IPS DF 6.9 (cell line): Measurements from ENCODE around the gene ALOXE3.
"Not testable (repeated sequence)": the region's sequence is repeated elsewhere in the genome, so short reads cannot be mapped to it uniquely, and the experiment has no call there.

ENCODE experiments used
- DNase-seq: peaks from one replicate; pipeline ENCODE4 v3.0.0-alpha.2; 2013; ENCODE audit warnings: low read depth, low spot score
- H3K27ac ChIP-seq: one replicate; pipeline ENCODE4 v1.5.1; 2013; ENCODE audit warnings: low read length, control low read depth
- H3K27me3 ChIP-seq: 2 replicates; pipeline ENCODE4 v1.6.1; 2013; ENCODE audit warnings: mild to moderate bottlenecking, low read length; ENCODE audit not compliant: control insufficient read depth, insufficient read depth
- H3K36me3 ChIP-seq: 2 replicates; pipeline ENCODE4 v1.6.1; 2013; ENCODE audit warnings: low read length; ENCODE audit not compliant: control insufficient read depth, insufficient read depth
- H3K4me1 ChIP-seq: 2 replicates; pipeline ENCODE4 v1.6.1; 2013; ENCODE audit warnings: low read length; ENCODE audit not compliant: control insufficient read depth, insufficient read depth
- H3K4me3 ChIP-seq: 2 replicates; pipeline ENCODE4 v1.5.1; 2013; ENCODE audit warnings: mild to moderate bottlenecking, low read length
- H3K9me3 ChIP-seq: 2 replicates; pipeline ENCODE4 v1.6.1; 2013; ENCODE audit warnings: low read length, inconsistent platforms; ENCODE audit not compliant: control insufficient read depth, insufficient read depth
- WGBS: extraction: QIAGEN DNeasy Blood & Tissue Kit; methylation state at CpG from one replicate; pipeline ENCODE4 v1.1.7; 2013; ENCODE audit warnings: mixed read lengths, missing lambda C conversion rate; ENCODE audit not compliant: insufficient read length, insufficient coverage; 5-methylcytosine and 5-hydroxymethylcytosine counted together

Gene ALOXE3

DNA sequence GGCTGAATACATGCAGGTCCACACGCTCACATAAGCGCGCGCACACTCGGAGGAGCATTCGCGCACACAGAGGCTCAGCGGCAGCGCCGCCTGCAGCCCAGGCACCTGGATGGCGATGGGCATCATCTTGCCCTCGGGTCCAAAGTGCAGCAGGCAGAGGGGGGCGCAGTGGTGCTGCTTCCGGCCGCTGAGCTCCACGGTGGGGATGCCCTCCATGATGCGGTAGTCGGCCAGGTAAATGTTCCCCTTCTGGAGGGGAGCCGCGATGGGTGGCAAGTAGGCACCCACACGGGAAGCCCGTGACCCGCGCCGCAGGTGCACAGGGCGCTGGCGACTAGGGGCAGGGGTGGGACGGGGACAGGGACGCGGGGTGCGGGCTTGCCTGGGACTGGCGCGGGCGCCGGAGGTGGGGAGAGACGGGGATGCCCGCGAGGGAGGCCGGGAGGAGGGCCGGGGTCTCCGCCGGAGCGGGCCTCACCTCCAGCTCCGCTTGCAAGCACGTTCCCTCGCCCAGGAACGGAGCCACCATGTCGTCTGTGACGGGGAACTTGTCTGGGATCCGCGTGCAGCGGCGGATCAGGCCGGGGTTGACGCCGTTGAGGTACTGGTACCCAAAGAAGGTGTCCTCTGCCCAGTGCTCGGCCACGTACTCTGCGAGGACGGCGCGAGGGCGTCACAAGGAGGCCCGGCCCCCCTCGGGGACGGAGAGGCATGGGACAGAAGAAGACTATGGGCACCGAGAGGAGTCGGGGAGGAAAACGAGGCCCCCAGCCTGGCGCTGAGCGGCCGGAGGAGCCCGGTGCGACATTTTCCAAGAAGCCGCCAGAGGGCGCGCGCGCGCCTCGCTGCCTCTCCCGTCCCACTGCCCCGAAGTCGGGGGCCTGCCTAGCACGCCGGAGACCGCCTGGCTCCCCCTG is 38.8 kb downstream of the ALOXE3 start:
- no CpG with 5 or more reads among the region's 87 CpGs for WGBS
- peak overlapping the region; percentile 30 for H3K4me3 ChIP-seq
- H3K27me3 ChIP-seq = peaks cover 8% of the 10 kb centered on the region
- no peaks in the 10 kb centered on the region for H3K36me3 ChIP-seq
- no peak overlapping the region for H3K27ac ChIP-seq
- DNase-seq = peak; percentile 47
- peaks cover 2% of the 10 kb centered on the region; the same call in 1 of the 2 replicates for H3K4me1 ChIP-seq
- no peaks in the 10 kb centered on the region for H3K9me3 ChIP-seq

DNA sequence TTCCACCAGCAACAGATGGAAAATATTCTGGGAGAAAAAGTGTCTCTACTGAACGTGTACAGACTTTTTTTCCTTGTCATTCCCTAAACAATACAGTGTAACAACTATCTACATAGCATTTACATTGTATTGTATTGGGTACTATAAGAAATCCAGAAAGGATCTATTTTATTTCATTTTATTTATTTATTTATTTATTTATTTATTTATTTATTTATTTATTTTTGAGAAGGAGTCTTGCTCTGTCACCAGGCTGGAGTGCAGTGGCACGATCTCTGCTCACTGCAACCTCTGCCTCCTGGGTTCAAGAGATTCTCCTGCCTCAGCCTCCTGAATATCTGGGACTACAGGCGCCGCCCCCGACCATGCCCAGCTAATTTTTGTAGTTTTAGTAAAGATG is 40.4 kb downstream of the ALOXE3 start:
- H3K4me1 ChIP-seq, H3K27ac ChIP-seq, H3K4me3 ChIP-seq, H3K36me3 ChIP-seq, DNase-seq, H3K9me3 ChIP-seq: not testable (repeated sequence)
- WGBS = no CpG with 5 or more reads among the region's 5 CpGs
- peaks cover 22% of the 10 kb centered on the region for H3K27me3 ChIP-seq

DNA sequence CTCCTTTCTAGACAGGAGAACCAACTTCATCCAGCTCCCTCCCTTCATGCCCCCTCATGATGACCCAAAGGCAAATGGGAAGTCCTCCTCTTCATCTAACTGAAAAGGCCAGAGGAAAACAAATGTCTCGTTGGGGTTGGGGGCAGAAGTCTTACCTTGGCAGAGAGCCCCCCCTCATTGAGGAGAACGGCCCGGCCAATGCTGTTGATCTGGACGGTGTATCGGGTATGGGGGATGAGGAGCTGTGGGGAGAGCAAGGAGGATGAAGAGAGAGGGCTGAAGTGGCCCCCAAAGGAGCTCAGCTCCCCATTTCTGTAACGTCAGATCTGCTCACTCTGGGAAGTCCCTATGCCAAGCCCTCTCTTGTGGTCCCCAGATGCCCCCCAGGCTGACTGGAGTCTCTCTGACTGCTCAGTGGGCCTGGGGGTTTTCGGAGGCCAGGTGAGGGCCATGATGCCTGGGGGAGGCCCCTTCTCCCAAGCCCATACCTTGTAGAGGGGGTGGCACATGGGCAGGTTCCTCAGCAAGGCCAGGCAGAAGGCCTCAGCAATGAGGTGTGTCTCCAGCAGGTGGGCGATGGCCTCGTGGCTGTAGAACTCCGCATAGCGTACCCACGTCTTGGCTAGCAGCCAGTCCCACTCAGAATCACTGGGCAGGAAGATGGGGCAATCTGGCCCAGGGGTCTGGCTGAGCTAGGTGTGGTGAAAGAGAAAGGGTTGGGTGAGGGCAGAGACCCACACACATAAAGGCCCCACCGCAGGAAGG is 41.6 kb downstream of the ALOXE3 start:
- H3K9me3 ChIP-seq = no peaks in the 10 kb centered on the region
- H3K27me3 ChIP-seq = peaks cover 34% of the 10 kb centered on the region
- H3K36me3 ChIP-seq = no peaks in the 10 kb centered on the region
- no peak overlapping the region for H3K27ac ChIP-seq
- no peak for DNase-seq
- WGBS = no CpG with 5 or more reads among the region's 13 CpGs
- H3K4me1 ChIP-seq = peaks cover 4% of the 10 kb centered on the region; the same call in 1 of the 2 replicates
- H3K4me3 ChIP-seq = no peak overlapping the region

DNA sequence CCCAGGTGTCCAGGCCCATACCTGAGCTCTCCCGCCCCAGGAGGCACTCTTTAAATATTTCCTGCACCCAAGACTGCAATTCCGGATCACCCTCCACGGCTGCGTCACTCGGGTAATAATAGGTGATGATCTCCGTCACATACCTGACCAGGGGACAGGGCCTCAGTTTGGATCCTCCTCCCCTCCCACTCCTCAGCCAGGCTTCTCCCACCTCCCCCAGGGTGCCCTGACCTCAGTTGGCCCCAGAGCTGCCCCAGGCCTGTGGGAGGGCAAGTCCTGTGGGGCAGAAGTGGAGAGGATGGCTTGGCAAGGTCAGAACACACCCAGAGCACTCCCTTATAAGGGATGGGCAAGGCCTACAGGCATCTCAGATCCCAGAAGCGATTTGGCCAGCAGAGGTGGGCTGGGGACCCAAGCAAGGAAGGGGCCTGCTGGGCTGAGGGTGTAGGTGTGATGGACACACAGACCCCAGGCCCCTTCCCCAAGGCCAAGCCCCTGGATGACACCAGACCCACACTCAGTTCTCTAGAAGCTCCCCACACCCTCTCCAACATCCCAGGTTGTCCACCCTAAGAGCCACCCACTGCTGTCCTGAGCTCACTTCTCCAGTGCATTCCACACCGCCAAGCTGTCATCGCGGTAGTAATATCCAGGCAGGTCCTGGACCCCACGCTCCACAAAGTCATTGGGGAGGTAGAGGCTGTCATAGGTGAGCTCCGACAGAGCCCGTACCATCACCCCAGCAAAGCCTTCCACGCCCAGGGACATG is 42.6 kb downstream of the ALOXE3 start:
- Histone ChIP-seq H3K9me3 (no peaks in the 10 kb centered on the region), H3K4me3 (no peak overlapping the region), H3K27me3 (peaks cover 42% of the 10 kb centered on the region), H3K36me3 (no peaks in the 10 kb centered on the region), H3K27ac (no peak overlapping the region), H3K4me1 (peaks cover 3% of the 10 kb centered on the region; the same call in 1 of the 2 replicates)
- no peak for DNase-seq
- no CpG with 5 or more reads among the region's 14 CpGs for WGBS

DNA sequence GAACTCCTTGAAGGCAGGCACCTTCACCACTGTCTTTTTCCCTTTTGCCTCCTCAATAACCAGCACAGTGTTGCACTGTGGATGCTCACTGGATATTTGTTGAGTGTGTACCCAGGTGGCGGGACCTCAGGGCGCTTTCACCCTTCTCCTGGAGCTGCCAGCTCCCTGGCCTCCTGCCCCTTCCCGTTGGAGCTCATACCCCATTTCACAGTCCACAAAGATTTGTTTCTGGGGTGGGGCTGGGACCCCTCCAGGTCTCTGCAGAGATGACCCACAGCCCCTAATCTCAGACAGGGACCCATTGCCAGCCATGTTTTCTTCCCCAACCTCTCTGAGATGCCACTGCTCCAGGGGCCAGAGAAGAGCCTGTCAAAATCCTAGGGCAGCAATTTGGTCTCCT is 43.2 kb downstream of the ALOXE3 start:
- H3K27me3 ChIP-seq = peaks cover 42% of the 10 kb centered on the region
- H3K27ac ChIP-seq = no peak overlapping the region
- DNase-seq = no peak
- H3K4me1 ChIP-seq = peaks cover 2% of the 10 kb centered on the region; the same call in 1 of the 2 replicates
- WGBS = no CpG with 5 or more reads among the region's 3 CpGs
- H3K9me3 ChIP-seq = no peaks in the 10 kb centered on the region
- H3K4me3 ChIP-seq = no peak overlapping the region
- H3K36me3 ChIP-seq = no peaks in the 10 kb centered on the region

DNA sequence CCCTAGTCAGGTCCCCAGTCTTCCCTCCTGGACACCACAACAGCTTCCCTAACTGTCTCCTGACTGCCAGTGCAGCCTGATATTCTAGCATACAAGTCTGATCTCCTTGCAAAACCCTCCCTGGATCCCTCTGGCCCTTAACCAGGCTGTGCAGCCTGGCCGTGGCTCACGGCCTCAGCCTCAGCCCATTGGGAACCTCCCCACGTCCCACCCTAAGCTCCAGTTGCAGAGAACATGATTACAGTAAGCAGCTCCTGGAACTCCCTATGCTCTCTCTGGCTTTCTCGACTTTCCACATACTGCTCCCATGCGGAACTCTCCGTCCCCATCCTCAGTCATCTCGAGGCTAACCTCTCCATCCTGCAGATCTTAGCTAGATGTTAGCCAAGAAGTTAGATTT is 43.8 kb downstream of the ALOXE3 start:
- Histone ChIP-seq H3K4me3 (no peak overlapping the region), H3K27ac (no peak overlapping the region), H3K9me3 (no peaks in the 10 kb centered on the region), H3K36me3 (no peaks in the 10 kb centered on the region), H3K27me3 (peaks cover 42% of the 10 kb centered on the region), H3K4me1 (peaks cover 2% of the 10 kb centered on the region; the same call in 1 of the 2 replicates)
- no CpG with 5 or more reads among the region's 7 CpGs for WGBS
- no peak for DNase-seq

DNA sequence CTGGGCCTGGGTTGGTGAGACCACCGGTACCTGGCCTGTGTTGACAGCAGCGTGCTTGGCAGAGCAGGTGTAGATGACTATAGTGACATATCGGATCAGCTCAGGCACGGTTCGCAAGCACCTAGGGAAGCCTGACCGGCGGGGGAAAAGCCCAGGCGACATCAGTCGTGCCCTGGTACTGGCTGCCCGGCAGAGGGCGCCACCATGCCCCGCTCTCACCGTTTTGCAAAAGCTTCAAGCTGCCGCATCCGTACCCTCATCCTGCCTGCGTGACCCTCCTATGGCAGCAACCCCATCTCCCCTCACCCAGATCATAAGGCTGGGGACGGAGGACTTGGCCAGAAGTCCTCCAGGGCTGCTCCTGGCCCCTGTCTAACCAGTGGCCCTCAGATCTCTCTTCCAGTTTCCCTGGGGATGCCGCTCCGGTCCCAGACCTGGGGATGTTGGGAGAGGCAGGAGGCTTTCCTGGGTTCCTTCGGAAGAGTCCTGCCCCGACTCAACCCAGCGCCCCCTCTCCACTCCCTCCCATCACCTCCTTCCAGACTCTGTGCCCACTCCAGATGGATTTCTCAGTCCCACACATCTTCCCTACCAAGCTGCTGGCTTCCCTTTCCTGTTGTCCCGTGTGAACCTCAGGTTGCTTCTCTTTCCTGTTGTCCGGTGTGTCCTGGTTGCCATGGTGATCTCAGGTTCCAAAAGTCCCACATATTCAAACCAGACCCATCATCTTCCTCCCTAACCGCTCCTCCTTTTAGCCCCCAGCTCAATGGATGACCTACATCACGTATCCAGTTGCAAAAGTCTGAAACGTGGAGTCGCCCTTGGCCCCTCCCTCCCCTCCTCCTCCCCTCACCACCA is 44.5 kb downstream of the ALOXE3 start:
- H3K9me3 ChIP-seq = no peaks in the 10 kb centered on the region
- no peak overlapping the region for H3K27ac ChIP-seq
- H3K4me3 ChIP-seq = peak overlapping the region; percentile 18; the same call in 1 of the 2 replicates
- no peaks in the 10 kb centered on the region for H3K36me3 ChIP-seq
- DNase-seq = peak; percentile 58
- peaks cover 2% of the 10 kb centered on the region; the same call in 1 of the 2 replicates for H3K4me1 ChIP-seq
- no CpG with 5 or more reads among the region's 28 CpGs for WGBS
- peaks cover 42% of the 10 kb centered on the region for H3K27me3 ChIP-seq

DNA sequence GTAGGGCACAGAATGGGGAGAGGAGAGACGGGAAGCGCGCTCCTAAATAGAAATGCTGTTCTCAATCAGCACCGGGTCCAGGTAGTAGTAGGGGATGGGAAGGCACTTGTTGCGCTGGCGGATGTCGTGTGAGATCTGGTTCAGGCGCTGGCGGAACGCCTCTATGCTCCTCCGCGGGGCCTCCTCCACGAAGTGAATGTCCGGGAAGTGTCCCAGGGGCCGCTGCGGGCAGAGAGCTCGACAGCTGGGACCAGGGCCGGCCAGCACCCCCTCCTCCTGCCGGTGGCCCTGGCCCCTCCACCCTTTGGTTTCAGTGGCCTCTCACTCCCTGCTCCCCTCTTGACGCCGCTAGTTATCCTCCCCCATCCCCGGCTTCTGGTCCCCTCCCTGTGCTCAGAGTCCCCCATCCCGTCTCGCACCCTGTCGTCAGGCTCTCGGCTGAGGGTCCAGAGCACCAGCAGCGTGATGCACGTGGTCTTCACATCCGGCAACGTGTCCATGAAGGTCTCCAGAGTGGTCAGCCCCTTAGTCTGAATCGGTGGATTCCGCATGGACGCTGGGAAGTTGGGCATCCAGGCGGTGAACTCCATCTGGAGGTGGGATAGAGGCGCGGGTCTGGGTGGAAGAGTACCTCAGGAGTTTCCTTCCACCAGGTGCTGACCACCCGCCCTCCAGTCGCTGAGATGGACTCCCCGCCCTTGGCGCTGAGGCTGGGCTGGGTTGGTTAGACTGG is 45.4 kb downstream of the ALOXE3 start:
- H3K36me3 ChIP-seq = no peaks in the 10 kb centered on the region
- WGBS = no CpG with 5 or more reads among the region's 40 CpGs
- peak overlapping the region; percentile 16; the same call in 1 of the 2 replicates for H3K4me3 ChIP-seq
- H3K27me3 ChIP-seq = peaks cover 42% of the 10 kb centered on the region
- no peaks in the 10 kb centered on the region for H3K9me3 ChIP-seq
- H3K4me1 ChIP-seq = peaks cover 2% of the 10 kb centered on the region; the same call in 1 of the 2 replicates
- DNase-seq = no peak
- no peak overlapping the region for H3K27ac ChIP-seq

DNA sequence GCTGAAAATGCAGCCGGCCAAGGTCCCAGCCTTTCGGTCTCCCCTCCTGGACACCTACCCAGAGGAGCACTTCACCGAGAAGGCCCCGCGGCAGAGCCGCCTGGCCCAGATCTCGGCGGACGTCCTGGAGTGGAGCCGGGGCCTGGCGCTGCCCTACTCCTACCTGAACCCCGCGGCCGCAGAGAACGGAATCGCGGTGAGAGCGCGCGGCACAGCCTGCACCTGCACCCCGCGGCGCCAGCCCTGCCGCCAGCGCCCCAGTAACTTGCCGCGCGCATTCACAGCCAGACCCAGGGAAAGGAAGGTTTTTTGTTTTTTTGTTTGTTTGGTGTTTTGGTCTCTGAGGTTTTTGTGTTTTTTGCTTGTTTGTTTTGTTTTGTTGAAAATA is 46.0 kb downstream of the ALOXE3 start:
- no peaks in the 10 kb centered on the region for H3K9me3 ChIP-seq
- peak overlapping the region; percentile 16; the same call in 1 of the 2 replicates for H3K4me3 ChIP-seq
- WGBS = no CpG with 5 or more reads among the region's 28 CpGs
- no peak overlapping the region for H3K27ac ChIP-seq
- H3K27me3 ChIP-seq = peaks cover 42% of the 10 kb centered on the region
- peaks cover 2% of the 10 kb centered on the region; the same call in 1 of the 2 replicates for H3K4me1 ChIP-seq
- no peaks in the 10 kb centered on the region for H3K36me3 ChIP-seq
- DNase-seq = no peak
